Measurements from ENCODE around the gene TMEM131. TPM values are rescaled to one million over a fixed set of nuclear protein-coding genes. Genes with fewer than 3 reads are reported as not detected.

Gene TMEM131
- total and polyA plus RNA-seq, 3 donors from 2014 or later, result 35.0 to 54.8 (median 49.6) TPM

DNA sequence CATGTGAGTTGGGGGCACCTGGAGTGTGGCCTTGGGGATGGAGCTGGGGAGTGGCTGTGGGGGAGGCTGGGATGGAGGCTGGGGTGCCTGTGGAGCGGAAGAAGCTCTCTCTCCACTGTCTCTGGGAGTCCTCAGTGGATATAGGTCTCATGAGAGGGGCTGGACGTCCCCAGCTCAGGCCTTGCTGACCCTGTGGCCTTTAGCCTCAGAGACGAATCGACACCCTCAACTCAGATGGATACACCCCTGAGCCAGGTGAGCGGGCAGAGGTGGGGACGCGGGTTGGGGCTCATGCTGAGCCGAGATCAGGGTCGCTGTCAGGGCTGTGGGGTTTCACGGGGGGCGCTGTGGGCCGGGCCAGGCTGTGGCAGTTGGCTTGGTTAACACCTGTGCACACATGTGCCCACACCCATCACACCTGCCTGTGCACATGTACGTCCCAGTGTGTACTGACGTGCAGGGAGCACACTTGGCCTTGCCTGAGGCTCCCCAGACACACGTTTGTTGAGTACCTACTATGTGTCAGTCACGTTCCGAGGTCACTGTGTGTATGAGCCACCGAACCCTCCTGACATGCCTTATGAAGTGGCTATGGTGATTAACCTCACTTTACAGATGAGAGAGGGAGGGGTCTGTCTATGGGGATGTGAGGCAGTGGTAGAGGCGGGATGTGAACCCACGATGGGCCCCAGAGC lies 262.3 kb downstream of the TMEM131 start:
- TF ChIP-seq, protein P1, sequence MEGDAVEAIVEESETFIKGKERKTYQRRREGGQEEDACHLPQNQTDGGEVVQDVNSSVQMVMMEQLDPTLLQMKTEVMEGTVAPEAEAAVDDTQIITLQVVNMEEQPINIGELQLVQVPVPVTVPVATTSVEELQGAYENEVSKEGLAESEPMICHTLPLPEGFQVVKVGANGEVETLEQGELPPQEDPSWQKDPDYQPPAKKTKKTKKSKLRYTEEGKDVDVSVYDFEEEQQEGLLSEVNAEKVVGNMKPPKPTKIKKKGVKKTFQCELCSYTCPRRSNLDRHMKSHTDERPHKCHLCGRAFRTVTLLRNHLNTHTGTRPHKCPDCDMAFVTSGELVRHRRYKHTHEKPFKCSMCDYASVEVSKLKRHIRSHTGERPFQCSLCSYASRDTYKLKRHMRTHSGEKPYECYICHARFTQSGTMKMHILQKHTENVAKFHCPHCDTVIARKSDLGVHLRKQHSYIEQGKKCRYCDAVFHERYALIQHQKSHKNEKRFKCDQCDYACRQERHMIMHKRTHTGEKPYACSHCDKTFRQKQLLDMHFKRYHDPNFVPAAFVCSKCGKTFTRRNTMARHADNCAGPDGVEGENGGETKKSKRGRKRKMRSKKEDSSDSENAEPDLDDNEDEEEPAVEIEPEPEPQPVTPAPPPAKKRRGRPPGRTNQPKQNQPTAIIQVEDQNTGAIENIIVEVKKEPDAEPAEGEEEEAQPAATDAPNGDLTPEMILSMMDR (IDR thresholded peaks at IDR 0.05), result no peak
- TF ChIP-seq POLR2A (IDR thresholded peaks at IDR 0.05), result no peak
- no peaks in the 10 kb centered on the region for H3K36me3 ChIP-seq (ENCODE audit: low read depth, missing control alignments)
- 85 to 88% methylated on average over 9 to 20 of the region's 20 CpGs for WGBS, 2 donors
- H3K27me3 ChIP-seq, result no peaks in the 10 kb centered on the region
- intact Hi-C loops (cut with DNase I; ENCODE audit: low total_unique reads), result no loop called here
- no peaks in the 10 kb centered on the region for H3K4me1 ChIP-seq
- H3K9me3 ChIP-seq, result no peaks in the 10 kb centered on the region
- H3K4me3 ChIP-seq, result no peak overlapping the region
- DNase-seq, result no peak
- H3K27ac ChIP-seq, result no peak overlapping the region

DNA sequence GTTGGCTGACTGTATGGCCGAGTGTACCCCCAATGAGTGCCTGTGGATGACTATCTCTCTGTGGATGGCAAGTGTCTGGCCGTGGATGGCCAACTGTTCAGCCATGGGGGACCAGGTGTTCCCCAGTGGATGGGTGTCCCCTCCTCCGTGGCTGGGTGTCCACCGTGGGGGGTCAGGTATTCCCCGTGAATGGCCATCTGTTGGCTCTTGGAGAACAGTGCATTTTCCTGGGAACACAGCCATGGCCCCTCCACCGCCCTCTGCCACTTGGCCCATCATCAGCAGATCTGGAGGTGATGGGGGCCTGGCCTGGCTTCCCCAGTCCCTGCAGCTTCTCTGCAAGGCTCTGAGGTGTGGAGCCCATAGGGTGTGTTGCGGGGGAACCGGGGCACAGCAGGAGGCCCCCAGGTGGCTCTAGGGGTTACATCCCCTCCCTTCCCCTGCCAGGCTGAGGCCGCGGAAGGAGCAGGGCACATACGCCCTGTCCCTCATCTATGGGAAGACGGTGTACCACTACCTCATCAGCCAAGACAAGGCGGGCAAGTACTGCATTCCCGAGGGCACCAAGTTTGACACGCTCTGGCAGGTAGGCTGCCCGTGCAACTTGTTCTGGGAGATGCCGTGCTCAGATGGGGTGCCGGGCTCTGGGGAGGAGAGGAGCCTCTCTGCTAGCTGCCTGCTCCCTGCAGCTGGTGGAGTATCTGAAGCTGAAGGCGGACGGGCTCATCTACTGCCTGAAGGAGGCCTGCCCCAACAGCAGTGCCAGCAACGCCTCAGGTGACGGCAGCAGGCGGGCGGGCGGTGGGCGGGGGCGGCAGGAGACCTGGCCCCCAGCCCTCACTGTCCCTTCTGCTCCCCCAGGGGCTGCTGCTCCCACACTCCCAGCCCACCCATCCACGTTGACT lies 263.1 kb downstream of the TMEM131 start:
- no peak for DNase-seq
- no peak for TF ChIP-seq POLR2A (IDR thresholded peaks at IDR 0.05)
- TF ChIP-seq, protein P1 (IDR thresholded peaks at IDR 0.05), result no peak
- no peak overlapping the region for H3K27ac ChIP-seq
- H3K4me3 ChIP-seq, result no peak overlapping the region
- no peaks in the 10 kb centered on the region for H3K27me3 ChIP-seq
- H3K4me1 ChIP-seq, result no peaks in the 10 kb centered on the region
- intact Hi-C loops (cut with DNase I; ENCODE audit: low total_unique reads), result no loop called here
- no peaks in the 10 kb centered on the region for H3K9me3 ChIP-seq
- no peaks in the 10 kb centered on the region for H3K36me3 ChIP-seq (ENCODE audit: low read depth, missing control alignments)
- WGBS, 2 donors, result 91 to 92% methylated on average over 6 to 27 of the region's 28 CpGs

DNA sequence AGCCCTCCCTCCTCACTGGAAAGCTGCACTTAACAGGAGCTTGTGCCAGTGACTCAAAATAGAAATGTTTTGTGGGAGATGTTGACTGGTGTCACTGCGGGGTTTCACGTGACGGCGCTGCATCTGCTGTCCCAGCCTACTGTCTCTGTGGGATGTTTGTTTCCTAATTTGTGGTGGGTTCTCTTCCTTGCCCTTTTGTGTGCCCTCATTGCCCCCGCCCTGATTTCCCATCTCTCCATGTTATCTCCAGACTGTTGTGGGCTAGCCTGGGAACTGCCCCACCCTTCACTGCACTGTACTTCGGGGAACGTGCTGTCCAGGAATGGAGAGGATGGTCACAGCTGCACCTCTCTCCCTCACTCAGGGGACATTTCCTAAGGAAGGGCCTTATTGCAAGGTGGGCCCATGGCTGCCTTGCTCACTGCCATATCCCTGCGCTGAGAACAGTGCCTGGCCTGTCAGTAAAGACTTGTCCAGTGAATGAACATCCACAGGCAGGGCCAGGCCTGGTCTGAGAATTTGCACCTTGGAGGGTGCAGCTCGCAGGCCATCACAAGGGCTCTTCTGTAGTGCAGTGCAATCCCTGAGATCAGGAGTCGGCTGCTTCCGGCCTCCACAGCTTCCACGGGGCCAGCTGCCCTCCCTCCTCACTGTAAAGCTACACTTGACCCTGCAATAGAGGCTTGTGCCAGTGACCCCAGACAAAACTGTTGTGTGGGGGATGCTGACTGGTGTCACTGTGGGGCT lies 264.3 kb downstream of the TMEM131 start:
- WGBS, 2 donors, result 83 to 96% methylated on average over 9 to 12 of the region's 12 CpGs
- H3K4me1 ChIP-seq, result no peaks in the 10 kb centered on the region
- H3K9me3 ChIP-seq, result no peaks in the 10 kb centered on the region
- no peaks in the 10 kb centered on the region for H3K36me3 ChIP-seq (ENCODE audit: low read depth, missing control alignments)
- TF ChIP-seq, protein P1 (IDR thresholded peaks at IDR 0.05), result no peak
- TF ChIP-seq POLR2A (IDR thresholded peaks at IDR 0.05), result no peak
- no peak for DNase-seq
- H3K4me3 ChIP-seq, result no peak overlapping the region
- intact Hi-C loops (cut with DNase I; ENCODE audit: low total_unique reads), result no loop called here
- H3K27me3 ChIP-seq, result no peaks in the 10 kb centered on the region
- no peak overlapping the region for H3K27ac ChIP-seq

DNA sequence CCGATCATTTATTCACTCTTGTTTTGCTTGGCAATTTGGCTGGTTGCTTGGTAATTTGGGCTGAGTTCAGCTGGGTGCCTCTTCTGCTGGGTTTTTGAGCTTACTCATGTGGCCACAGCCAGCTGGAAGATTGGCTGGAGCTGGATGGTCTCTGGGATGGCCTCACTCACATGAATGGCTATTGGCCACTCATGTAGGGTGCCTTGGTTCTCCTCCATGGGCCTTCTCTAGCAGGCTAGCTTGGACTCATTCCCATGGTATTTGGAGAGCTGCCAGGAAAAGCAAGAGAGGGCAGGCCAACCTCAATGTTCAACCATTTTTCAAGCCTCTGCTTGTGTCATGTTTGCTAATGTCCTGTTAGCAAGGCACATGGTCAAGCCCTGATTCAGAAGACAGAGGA lies 265.5 kb downstream of the TMEM131 start:
- intact Hi-C loops (cut with DNase I; ENCODE audit: low total_unique reads), result no loop called here
- 91 to 96% methylated on average over 1 of the region's 1 CpG for WGBS, 2 donors
- no peaks in the 10 kb centered on the region for H3K27me3 ChIP-seq
- no peak overlapping the region for H3K4me3 ChIP-seq
- no peak overlapping the region for H3K27ac ChIP-seq
- H3K9me3 ChIP-seq, result no peaks in the 10 kb centered on the region
- H3K4me1 ChIP-seq, result no peaks in the 10 kb centered on the region
- no peaks in the 10 kb centered on the region for H3K36me3 ChIP-seq (ENCODE audit: low read depth, missing control alignments)
- DNase-seq, result no peak
- TF ChIP-seq POLR2A (IDR thresholded peaks at IDR 0.05), result no peak
- TF ChIP-seq, protein P1 (IDR thresholded peaks at IDR 0.05), result no peak

Data from testis (tissue), 3 donors.